ENCODE results near the gene C4orf33. TPM values are rescaled to one million over a fixed set of nuclear protein-coding genes. Genes with fewer than 3 reads are reported as not detected.

C4orf33 gene
- total and polyA plus RNA-seq, 8 donors: 4.5 to 27.5 (median 13.3) TPM; not detected in 1

GRCh38 chr4:129140521-129140920, 44.6 kb downstream of the C4orf33 start:
- H3K27me3 ChIP-seq: no peaks in the 10 kb centered on the region
- H3K9me3 ChIP-seq: no peaks in the 10 kb centered on the region
- H3K27ac ChIP-seq: no peak overlapping the region
- no peak overlapping the region for H3K4me3 ChIP-seq
- no peaks in the 10 kb centered on the region for H3K4me1 ChIP-seq
- WGBS, 5 donors: 59 to 63% (median 62%) methylated on average over 2 of the region's 2 CpGs
- H3K36me3 ChIP-seq: no peaks in the 10 kb centered on the region
- DNase-seq: no peak
- intact Hi-C loops (cut with DNase I; ENCODE audit: low total_unique reads): no loop called here
- TF ChIP-seq POLR2AphosphoS5 (IDR thresholded peaks at IDR 0.05) (no peak), CTCF (IDR thresholded peaks at IDR 0.05) (no peak), EP300 (IDR thresholded peaks at IDR 0.05) (no peak), POLR2A (IDR thresholded peaks at IDR 0.05) (no peak)

GRCh38 chr4:129143359-129143758, 47.4 kb downstream of the C4orf33 start:
- H3K36me3 ChIP-seq: no peaks in the 10 kb centered on the region
- no peak overlapping the region for H3K27ac ChIP-seq
- TF ChIP-seq POLR2A (IDR thresholded peaks at IDR 0.05): no peak
- H3K9me3 ChIP-seq: no peaks in the 10 kb centered on the region
- no peak overlapping the region for H3K4me3 ChIP-seq
- 22 to 68% (median 23%) methylated on average over 2 of the region's 2 CpGs for WGBS, 5 donors
- H3K4me1 ChIP-seq: no peaks in the 10 kb centered on the region
- H3K27me3 ChIP-seq: no peaks in the 10 kb centered on the region
- intact Hi-C loops (cut with DNase I; ENCODE audit: low total_unique reads): no loop called here
- no peak for DNase-seq

- TF ChIP-seq POLR2A (IDR thresholded peaks at IDR 0.05) (no peak), CTCF (IDR thresholded peaks at IDR 0.05) (no peak), EP300 (IDR thresholded peaks at IDR 0.05) (no peak), POLR2AphosphoS5 (IDR thresholded peaks at IDR 0.05) (no peak)
- H3K27ac ChIP-seq: no peak overlapping the region
- intact Hi-C loops (cut with DNase I; ENCODE audit: low total_unique reads): no loop called here
- no peak for DNase-seq
- no peaks in the 10 kb centered on the region for H3K36me3 ChIP-seq
- WGBS, 5 donors: 66 to 78% (median 75%) methylated on average over 10 of the region's 10 CpGs
- no peaks in the 10 kb centered on the region for H3K9me3 ChIP-seq
- no peak overlapping the region for H3K4me3 ChIP-seq
- no peaks in the 10 kb centered on the region for H3K4me1 ChIP-seq
- no peaks in the 10 kb centered on the region for H3K27me3 ChIP-seq
These were observed 48.8 kb downstream of the C4orf33 start for GRCh38 chr4:129144755-129145206.

- no peaks in the 10 kb centered on the region for H3K9me3 ChIP-seq
- 75 to 89% (median 81%) methylated on average over 3 to 5 of the region's 5 CpGs for WGBS, 5 donors
- H3K36me3 ChIP-seq: no peaks in the 10 kb centered on the region
- intact Hi-C loops (cut with DNase I; ENCODE audit: low total_unique reads): no loop called here
- no peak for DNase-seq
- TF ChIP-seq EP300 (IDR thresholded peaks at IDR 0.05) (no peak), POLR2AphosphoS5 (IDR thresholded peaks at IDR 0.05) (no peak), POLR2A (IDR thresholded peaks at IDR 0.05) (no peak), CTCF (IDR thresholded peaks at IDR 0.05) (no peak)
- H3K27me3 ChIP-seq: no peaks in the 10 kb centered on the region
- no peak overlapping the region for H3K27ac ChIP-seq
- H3K4me3 ChIP-seq: no peak overlapping the region
- H3K4me1 ChIP-seq: no peaks in the 10 kb centered on the region
These were observed 49.3 kb downstream of the C4orf33 start for GRCh38 chr4:129145222-129145730.

GRCh38 chr4:129146639-129147038, 50.7 kb downstream of the C4orf33 start:
- Histone ChIP-seq H3K9me3 (no peaks in the 10 kb centered on the region), H3K36me3 (no peaks in the 10 kb centered on the region), H3K27ac (no peak overlapping the region), H3K4me3 (no peak overlapping the region), H3K27me3 (no peaks in the 10 kb centered on the region), H3K4me1 (no peaks in the 10 kb centered on the region)
- intact Hi-C loops (cut with DNase I; ENCODE audit: low total_unique reads): no loop called here
- DNase-seq: no peak
- no peak for TF ChIP-seq EP300 (IDR thresholded peaks at IDR 0.05)
- no peak for TF ChIP-seq POLR2AphosphoS5 (IDR thresholded peaks at IDR 0.05)
- no peak for TF ChIP-seq POLR2A (IDR thresholded peaks at IDR 0.05)
- TF ChIP-seq CTCF (IDR thresholded peaks at IDR 0.05): no peak
- WGBS, 5 donors: 88 to 98% (median 92%) methylated on average over 2 of the region's 2 CpGs
